NCI-H345 treated with DMSO at 0.1 percent for 48 hours (cell line): Measurements from ENCODE around the gene MTMR3.

Experiments used
- DNase-seq: peaks from one replicate; lab custom pipeline; 2025; ENCODE audit not compliant: unreplicated experiment; lab: John Stamatoyannopoulos, UW

MTMR3 gene

GRCh38 chr22:30023099-30023660 is 140.2 kb downstream of the MTMR3 start:
- no peak for DNase-seq

GRCh38 chr22:30024231-30024630 is 141.3 kb downstream of the MTMR3 start:
- DNase-seq, result no peak

- DNase-seq, result no peak
Measured at GRCh38 chr22:30025221-30025620, 142.2 kb downstream of the MTMR3 start.

- DNase-seq, result no peak
Measured at GRCh38 chr22:30026756-30027155, 143.8 kb downstream of the MTMR3 start.

- DNase-seq, result no peak
Measured at GRCh38 chr22:30027169-30027568, 144.2 kb downstream of the MTMR3 start.

GRCh38 chr22:30027791-30028190 is 144.8 kb downstream of the MTMR3 start:
- DNase-seq, result no peak

- no peak for DNase-seq
Measured at GRCh38 chr22:30028731-30029130, 145.8 kb downstream of the MTMR3 start.

- no peak for DNase-seq
Measured at GRCh38 chr22:30029512-30029911, 146.5 kb downstream of the MTMR3 start.

GRCh38 chr22:30030329-30030728 is 147.4 kb downstream of the MTMR3 start:
- no peak for DNase-seq

GRCh38 chr22:30031328-30031727 is 148.4 kb downstream of the MTMR3 start:
- no peak for DNase-seq

- DNase-seq, result no peak
Measured at GRCh38 chr22:30031764-30032455, 148.9 kb downstream of the MTMR3 start.

GRCh38 chr22:30033137-30033536 is 150.2 kb downstream of the MTMR3 start:
- no peak for DNase-seq

- no peak for DNase-seq
Measured at GRCh38 chr22:30033901-30034300, 150.9 kb downstream of the MTMR3 start.

GRCh38 chr22:30036656-30037055 is 153.7 kb downstream of the MTMR3 start:
- DNase-seq, result no peak

- no peak for DNase-seq
Measured at GRCh38 chr22:30038219-30038618, 155.2 kb downstream of the MTMR3 start.

GRCh38 chr22:30040499-30041260 is 157.7 kb downstream of the MTMR3 start:
- no peak for DNase-seq

GRCh38 chr22:30041475-30041874 is 158.5 kb downstream of the MTMR3 start:
- no peak for DNase-seq

GRCh38 chr22:30041881-30042280 is 158.9 kb downstream of the MTMR3 start:
- DNase-seq, result no peak

GRCh38 chr22:30043161-30043560 is 160.2 kb downstream of the MTMR3 start:
- DNase-seq, result no peak

- DNase-seq, result no peak
Measured at GRCh38 chr22:30044369-30044768, 161.4 kb downstream of the MTMR3 start.

- DNase-seq, result no peak
Measured at GRCh38 chr22:30044881-30045493, 162.0 kb downstream of the MTMR3 start.

GRCh38 chr22:30045494-30045887 is 162.5 kb downstream of the MTMR3 start:
- no peak for DNase-seq
